ENCODE data around the gene OTOS. TPM values are rescaled to one million over a fixed set of nuclear protein-coding genes. Genes with fewer than 3 reads are reported as not detected.

OTOS gene
- total and polyA plus RNA-seq, 2 experiments from 2014 or later = not detected

DNA sequence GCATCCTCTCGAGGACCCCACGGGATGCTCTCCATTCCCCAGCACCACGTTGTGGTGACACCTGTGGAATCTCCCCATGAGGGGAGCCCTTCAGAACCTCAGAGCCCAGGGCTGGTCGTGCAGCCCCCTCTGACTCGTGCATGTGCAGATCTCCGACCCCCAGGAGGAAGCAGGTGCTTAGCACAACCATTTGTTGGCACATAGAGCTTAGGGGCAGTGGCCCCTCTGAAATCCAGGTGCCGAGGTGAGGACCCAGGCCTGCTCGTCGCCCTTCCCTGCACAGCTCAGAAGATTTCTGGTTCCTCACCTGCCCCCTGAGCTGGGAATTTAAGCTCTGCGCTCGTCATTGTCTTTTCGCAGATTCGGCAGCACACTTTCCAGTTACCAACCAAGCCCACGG is 1.3 kb upstream of the OTOS start:
- H3K4me1 ChIP-seq (ENCODE audit: low read depth) = no peaks in the 10 kb centered on the region
- no peak overlapping the region for H3K4me3 ChIP-seq
- no peaks in the 10 kb centered on the region for H3K36me3 ChIP-seq
- DNase-seq (ENCODE audit: low read depth in 1 of 2, low spot score in 1 of 2) = no peak
- TF ChIP-seq, protein P1, sequence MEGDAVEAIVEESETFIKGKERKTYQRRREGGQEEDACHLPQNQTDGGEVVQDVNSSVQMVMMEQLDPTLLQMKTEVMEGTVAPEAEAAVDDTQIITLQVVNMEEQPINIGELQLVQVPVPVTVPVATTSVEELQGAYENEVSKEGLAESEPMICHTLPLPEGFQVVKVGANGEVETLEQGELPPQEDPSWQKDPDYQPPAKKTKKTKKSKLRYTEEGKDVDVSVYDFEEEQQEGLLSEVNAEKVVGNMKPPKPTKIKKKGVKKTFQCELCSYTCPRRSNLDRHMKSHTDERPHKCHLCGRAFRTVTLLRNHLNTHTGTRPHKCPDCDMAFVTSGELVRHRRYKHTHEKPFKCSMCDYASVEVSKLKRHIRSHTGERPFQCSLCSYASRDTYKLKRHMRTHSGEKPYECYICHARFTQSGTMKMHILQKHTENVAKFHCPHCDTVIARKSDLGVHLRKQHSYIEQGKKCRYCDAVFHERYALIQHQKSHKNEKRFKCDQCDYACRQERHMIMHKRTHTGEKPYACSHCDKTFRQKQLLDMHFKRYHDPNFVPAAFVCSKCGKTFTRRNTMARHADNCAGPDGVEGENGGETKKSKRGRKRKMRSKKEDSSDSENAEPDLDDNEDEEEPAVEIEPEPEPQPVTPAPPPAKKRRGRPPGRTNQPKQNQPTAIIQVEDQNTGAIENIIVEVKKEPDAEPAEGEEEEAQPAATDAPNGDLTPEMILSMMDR (IDR thresholded peaks at IDR 0.05; ENCODE audit: low read depth, low read length) = no peak
- H3K9me3 ChIP-seq (ENCODE audit: low read depth) = no peaks in the 10 kb centered on the region
- H3K27ac ChIP-seq = no peak overlapping the region
- H3K27me3 ChIP-seq = no peaks in the 10 kb centered on the region

DNA sequence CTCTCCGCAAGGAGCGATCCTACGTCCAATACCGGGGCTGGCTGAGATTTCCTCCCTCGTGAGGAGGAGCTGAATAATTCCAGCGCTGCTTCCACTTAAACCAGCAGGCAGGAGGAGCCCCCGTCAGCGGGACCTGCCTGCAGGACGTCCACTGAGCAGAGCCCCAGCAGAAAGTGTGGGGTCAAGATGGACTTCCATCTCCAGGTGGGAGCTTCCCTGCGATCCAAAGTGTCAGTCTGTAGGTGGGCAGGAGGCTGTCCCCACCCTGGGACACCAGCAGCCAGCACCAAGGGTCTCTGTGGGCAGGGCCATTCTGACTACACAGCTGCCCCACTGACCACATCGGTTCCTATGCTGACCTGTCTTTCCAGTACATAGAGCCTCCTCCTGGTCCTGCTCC is 462 bp upstream of the OTOS start:
- Histone ChIP-seq H3K9me3 (ENCODE audit: low read depth) (no peaks in the 10 kb centered on the region), H3K27me3 (no peaks in the 10 kb centered on the region), H3K4me3 (no peak overlapping the region)

DNA sequence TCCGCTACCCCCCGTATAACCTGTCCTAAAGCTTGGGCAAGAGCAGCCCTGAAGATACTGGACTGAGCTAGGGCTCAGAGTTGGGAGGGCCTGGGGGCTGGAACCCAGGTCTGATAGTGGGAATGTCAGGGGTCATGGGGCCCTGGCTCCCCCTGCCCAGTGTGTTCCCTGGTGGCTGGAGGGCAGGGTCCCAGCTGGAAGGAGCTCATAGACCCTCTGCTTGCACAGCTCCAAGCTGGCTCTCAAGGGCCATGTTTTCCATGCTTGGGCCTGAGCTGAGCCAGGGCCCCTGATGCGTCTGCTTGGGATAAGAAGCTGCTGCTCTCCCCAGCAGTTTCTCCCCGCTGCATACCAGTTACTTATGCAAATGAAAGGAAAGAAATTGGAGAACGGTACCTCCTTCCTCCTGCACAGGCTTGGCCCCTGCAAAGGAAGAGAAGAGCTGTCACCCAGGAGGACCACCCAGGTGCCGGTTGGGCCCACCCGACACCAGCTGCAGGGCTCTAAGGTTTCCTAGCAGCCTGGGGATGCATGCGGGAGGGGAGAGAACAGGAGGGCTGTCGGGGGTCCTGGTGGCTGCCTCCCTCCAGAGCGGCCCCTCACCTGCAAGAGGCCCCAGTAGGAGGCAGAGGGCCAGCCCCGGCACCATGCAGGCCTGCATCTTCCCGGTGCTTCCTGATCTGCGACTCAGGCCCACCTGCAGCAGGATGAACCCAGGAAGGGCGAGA is 628 bp downstream of the OTOS start:
- Histone ChIP-seq H3K4me1 (ENCODE audit: low read depth) (peaks cover 5% of the 10 kb centered on the region), H3K27me3 (no peaks in the 10 kb centered on the region), H3K27ac (peak overlapping the region; percentile 11), H3K4me3 (no peak overlapping the region), H3K36me3 (no peaks in the 10 kb centered on the region), H3K9me3 (ENCODE audit: low read depth) (no peaks in the 10 kb centered on the region)
- DNase-seq (ENCODE audit: low read depth in 1 of 2, low spot score in 1 of 2) = peak in 1 of 2 donors; percentile 55
- TF ChIP-seq, protein P1 (IDR thresholded peaks at IDR 0.05; ENCODE audit: low read depth, low read length) = no peak

More for the DNA sequence above, 462 bp upstream of the OTOS start:
- TF ChIP-seq, protein P1 (IDR thresholded peaks at IDR 0.05; ENCODE audit: low read depth, low read length) = no peak
- Histone ChIP-seq H3K4me1 (ENCODE audit: low read depth) (no peaks in the 10 kb centered on the region), H3K27ac (no peak overlapping the region), H3K36me3 (no peaks in the 10 kb centered on the region)
- DNase-seq (ENCODE audit: low read depth in 1 of 2, low spot score in 1 of 2) = no peak

DNA sequence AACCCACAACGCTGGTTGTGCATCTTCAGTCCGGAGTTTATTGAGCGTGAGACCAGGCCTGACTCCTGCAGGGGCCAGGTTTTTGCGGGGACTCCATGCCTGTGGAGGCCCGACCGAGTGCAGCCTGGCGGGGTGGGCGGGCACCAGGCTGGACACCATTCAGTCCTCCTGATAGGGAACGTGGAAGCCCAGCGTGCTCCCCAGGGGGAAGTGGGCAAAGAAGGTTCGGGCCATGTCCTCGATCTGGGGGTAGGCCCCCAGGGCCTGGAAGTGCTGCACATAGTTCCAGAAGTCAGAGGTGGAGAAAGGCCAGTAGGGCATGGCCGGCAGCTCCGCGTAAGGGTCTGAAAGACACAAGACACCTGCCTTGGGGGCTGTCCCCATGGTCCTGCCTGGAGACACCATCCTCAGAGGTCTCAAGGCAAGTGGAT is 1.4 kb downstream of the OTOS start:
- no peak for DNase-seq (ENCODE audit: low read depth in 1 of 2, low spot score in 1 of 2)
- TF ChIP-seq, protein P1 (IDR thresholded peaks at IDR 0.05; ENCODE audit: low read depth, low read length) = no peak
- H3K4me1 ChIP-seq (ENCODE audit: low read depth) = peaks cover 7% of the 10 kb centered on the region
- no peaks in the 10 kb centered on the region for H3K27me3 ChIP-seq
- H3K36me3 ChIP-seq = no peaks in the 10 kb centered on the region
- H3K4me3 ChIP-seq = no peak overlapping the region
- H3K9me3 ChIP-seq (ENCODE audit: low read depth) = no peaks in the 10 kb centered on the region
- no peak overlapping the region for H3K27ac ChIP-seq

DNA sequence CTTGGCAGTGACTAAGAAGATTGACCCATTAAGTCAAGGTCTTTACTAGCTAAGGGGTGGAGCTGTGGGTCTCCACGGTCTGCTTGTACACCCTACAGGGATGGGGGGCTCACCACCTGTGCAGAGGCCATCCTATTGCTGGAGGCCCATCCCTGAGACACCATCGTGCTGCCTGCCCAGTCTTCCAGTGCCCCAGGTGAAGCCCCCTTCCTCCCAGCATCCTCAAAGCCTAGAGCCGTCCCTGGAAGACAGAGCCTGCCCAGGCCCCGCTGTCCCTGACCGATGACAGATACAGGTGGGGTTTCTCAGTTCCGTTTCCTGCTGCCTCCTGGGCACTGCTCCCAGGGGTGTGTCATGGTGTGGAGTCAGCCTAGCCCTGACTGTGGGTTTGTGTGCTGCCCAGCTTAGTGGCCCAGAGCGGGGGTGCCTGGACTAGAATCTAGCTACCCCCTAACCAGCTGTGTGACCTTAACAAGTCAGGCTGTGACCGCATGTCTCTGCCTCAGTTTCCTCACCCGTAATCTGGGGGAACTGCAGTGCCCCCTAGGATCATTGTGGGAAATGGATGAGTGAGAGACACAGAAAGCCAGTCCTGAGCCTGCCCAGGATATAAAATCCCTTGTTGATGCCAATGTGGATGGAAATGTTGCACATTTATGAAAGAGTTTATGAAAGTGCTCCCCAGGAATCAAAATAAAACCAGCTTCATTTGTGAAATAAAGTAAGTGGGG is 2.0 kb downstream of the OTOS start:
- DNase-seq (ENCODE audit: low read depth in 1 of 2, low spot score in 1 of 2) = no peak

More for the DNA sequence above, 2.0 kb downstream of the OTOS start:
- Histone ChIP-seq H3K36me3 (no peaks in the 10 kb centered on the region), H3K27ac (no peak overlapping the region), H3K27me3 (no peaks in the 10 kb centered on the region), H3K9me3 (ENCODE audit: low read depth) (no peaks in the 10 kb centered on the region), H3K4me1 (ENCODE audit: low read depth) (peaks cover 7% of the 10 kb centered on the region), H3K4me3 (no peak overlapping the region)
- TF ChIP-seq, protein P1 (IDR thresholded peaks at IDR 0.05; ENCODE audit: low read depth, low read length) = no peak
